ENCODE data around the gene OSMR.

Gene OSMR

GRCh38 chr5:38803246-38803645 is 42.6 kb upstream of the OSMR start:
- Histone ChIP-seq H3K4me3 (ENCODE audit: low read length) (no peak overlapping the region), H3K9me2 (replicated peaks; ENCODE audit: control insufficient read depth, low read length) (no peaks in the 10 kb centered on the region)

GRCh38 chr5:38806775-38807258 is 39.0 kb upstream of the OSMR start:
- TF ChIP-seq CTCF (IDR thresholded peaks at IDR 0.05; ENCODE audit: low read depth, low read length, poor library complexity, severe bottlenecking) = no peak
- TF ChIP-seq EZH2phosphoT487 (IDR thresholded peaks at IDR 0.05; ENCODE audit: borderline replicate concordance, low read length) = no peak
- Histone ChIP-seq H4K20me1 (ENCODE audit: control insufficient read depth, insufficient read depth, low read depth, low read length) (no peaks in the 10 kb centered on the region), H3K9me2 (replicated peaks; ENCODE audit: control insufficient read depth, low read length) (no peaks in the 10 kb centered on the region), H3K4me3 (ENCODE audit: low read length) (no peak overlapping the region), H3K27ac (ENCODE audit: low read depth, low read length) (no peak overlapping the region), H3F3A (ENCODE audit: control insufficient read depth, insufficient read depth) (no peaks in the 10 kb centered on the region), H3K27me3 (ENCODE audit: control insufficient read depth, low read length) (no peaks in the 10 kb centered on the region), H3K9me3 (ENCODE audit: control insufficient read depth, insufficient read depth, low read length) (no peaks in the 10 kb centered on the region), H3K4me2 (ENCODE audit: low read length) (no peak overlapping the region), H3K36me3 (ENCODE audit: control insufficient read depth, low read length) (no peaks in the 10 kb centered on the region), H3K79me2 (ENCODE audit: control insufficient read depth, low read length) (no peaks in the 10 kb centered on the region), H3K4me1 (ENCODE audit: control insufficient read depth, low read length) (no peaks in the 10 kb centered on the region)

More at GRCh38 chr5:38803246-38803645, 42.6 kb upstream of the OSMR start:
- Histone ChIP-seq H3K9me3 (ENCODE audit: control insufficient read depth, insufficient read depth, low read length) (no peaks in the 10 kb centered on the region), H3K36me3 (ENCODE audit: control insufficient read depth, low read length) (no peaks in the 10 kb centered on the region), H3F3A (ENCODE audit: control insufficient read depth, insufficient read depth) (no peaks in the 10 kb centered on the region), H3K27me3 (ENCODE audit: control insufficient read depth, low read length) (no peaks in the 10 kb centered on the region), H3K4me2 (ENCODE audit: low read length) (no peak overlapping the region), H3K4me1 (ENCODE audit: control insufficient read depth, low read length) (no peaks in the 10 kb centered on the region), H4K20me1 (ENCODE audit: control insufficient read depth, insufficient read depth, low read depth, low read length) (no peaks in the 10 kb centered on the region), H3K27ac (ENCODE audit: low read depth, low read length) (no peak overlapping the region), H3K79me2 (ENCODE audit: control insufficient read depth, low read length) (no peaks in the 10 kb centered on the region)
- no peak for TF ChIP-seq EZH2phosphoT487 (IDR thresholded peaks at IDR 0.05; ENCODE audit: borderline replicate concordance, low read length)
- TF ChIP-seq CTCF (IDR thresholded peaks at IDR 0.05; ENCODE audit: low read depth, low read length, poor library complexity, severe bottlenecking) = no peak

- H3K27ac ChIP-seq (ENCODE audit: low read depth, low read length) = no peak overlapping the region
- no peak overlapping the region for H3K4me3 ChIP-seq (ENCODE audit: low read length)
- no peaks in the 10 kb centered on the region for H4K20me1 ChIP-seq (ENCODE audit: control insufficient read depth, insufficient read depth, low read depth, low read length)
- no peak for TF ChIP-seq EZH2phosphoT487 (IDR thresholded peaks at IDR 0.05; ENCODE audit: borderline replicate concordance, low read length)
- TF ChIP-seq CTCF (IDR thresholded peaks at IDR 0.05; ENCODE audit: low read depth, low read length, poor library complexity, severe bottlenecking) = no peak
- no peaks in the 10 kb centered on the region for H3K4me1 ChIP-seq (ENCODE audit: control insufficient read depth, low read length)
- no peaks in the 10 kb centered on the region for H3K9me2 ChIP-seq (replicated peaks; ENCODE audit: control insufficient read depth, low read length)
- no peaks in the 10 kb centered on the region for H3K36me3 ChIP-seq (ENCODE audit: control insufficient read depth, low read length)
- no peaks in the 10 kb centered on the region for H3K79me2 ChIP-seq (ENCODE audit: control insufficient read depth, low read length)
- no peaks in the 10 kb centered on the region for H3K27me3 ChIP-seq (ENCODE audit: control insufficient read depth, low read length)
- no peaks in the 10 kb centered on the region for H3K9me3 ChIP-seq (ENCODE audit: control insufficient read depth, insufficient read depth, low read length)
- H3F3A ChIP-seq (ENCODE audit: control insufficient read depth, insufficient read depth) = no peaks in the 10 kb centered on the region
- no peak overlapping the region for H3K4me2 ChIP-seq (ENCODE audit: low read length)
Measured at GRCh38 chr5:38807570-38808483, 38.0 kb upstream of the OSMR start.
